ENCODE results near the gene SORCS3.
"Not testable (repeated sequence)": the region's sequence is repeated elsewhere in the genome, so short reads cannot be mapped to it uniquely, and the experiment has no call there.

Gene SORCS3

DNA sequence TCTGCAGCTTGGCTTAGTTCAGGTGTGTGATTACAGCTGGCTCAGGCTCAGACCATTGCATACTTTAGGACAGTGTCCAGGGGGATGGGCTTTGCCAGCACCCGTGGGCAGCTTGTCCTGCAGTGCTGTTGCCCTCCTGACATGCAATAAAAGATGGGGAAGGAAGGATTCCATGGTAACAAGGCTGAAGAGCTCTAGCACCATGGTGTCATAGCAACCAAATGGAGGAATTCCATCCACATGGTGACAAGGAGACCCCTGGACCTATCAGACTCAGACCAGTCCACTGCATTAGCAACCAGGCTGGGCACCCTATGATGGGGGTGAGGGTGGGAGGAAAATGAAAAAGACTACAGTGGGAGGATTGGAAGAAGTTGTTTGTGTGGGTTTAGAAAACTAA lies 49.9 kb downstream of the SORCS3 start:
- DNase-seq = no peak

DNA sequence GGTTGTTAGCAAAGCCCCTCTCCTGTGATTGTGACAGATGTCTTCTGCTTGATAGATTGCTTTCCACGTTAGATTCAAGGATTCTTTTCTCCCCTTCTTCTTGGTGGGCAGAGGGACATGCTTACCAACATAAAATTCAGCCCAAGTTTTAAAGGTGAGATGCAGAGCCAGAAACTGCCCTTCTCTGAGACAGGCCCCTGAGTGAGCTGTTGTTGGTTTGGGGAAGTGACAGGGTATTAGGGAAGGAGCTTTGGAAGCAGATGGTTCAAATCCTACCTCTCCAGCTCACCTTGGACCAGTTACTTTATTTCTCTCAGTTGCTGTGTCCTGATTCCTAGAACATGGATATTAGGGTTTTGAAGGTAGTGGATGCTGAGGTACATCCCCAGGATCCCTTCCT lies 53.0 kb downstream of the SORCS3 start:
- no peak for DNase-seq

DNA sequence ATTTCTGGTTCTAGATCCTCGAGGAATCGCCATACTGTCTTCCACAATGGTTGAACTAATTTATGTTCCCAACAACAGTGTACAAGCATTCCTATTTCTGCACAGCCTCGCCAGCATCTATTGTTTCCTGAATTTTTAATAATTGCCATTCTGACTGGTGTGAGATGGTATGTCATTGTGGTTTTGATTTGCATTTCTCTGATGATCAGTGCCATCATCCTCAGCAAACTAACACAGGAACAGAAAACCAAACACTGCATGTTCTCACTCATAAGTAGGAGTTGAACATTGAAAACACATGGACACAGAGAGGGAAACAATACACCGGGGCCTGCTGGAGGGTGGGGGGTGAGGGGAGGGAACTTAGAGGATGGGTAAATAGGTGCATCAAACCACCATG lies 62.2 kb downstream of the SORCS3 start:
- not testable (repeated sequence) for DNase-seq

DNA sequence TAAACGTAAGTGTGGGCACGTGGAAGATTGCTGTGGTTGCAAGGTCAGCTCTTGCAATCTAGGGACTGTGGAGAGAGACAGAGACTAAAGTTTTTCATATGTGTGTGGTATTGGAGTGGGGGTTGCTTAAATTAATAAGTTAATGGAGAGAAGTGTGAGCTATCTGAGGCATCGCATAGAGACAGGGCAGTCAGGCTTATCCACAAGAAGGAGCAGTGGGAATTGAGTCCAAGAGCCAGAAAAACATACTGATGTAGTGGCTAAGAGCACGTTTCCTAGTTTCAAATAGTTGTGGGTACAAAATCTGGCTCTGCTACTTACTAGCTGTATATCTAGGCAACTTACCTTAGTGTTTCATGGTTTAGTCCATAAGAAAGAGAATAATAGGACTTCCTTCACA lies 65.8 kb downstream of the SORCS3 start:
- no peak for DNase-seq

DNA sequence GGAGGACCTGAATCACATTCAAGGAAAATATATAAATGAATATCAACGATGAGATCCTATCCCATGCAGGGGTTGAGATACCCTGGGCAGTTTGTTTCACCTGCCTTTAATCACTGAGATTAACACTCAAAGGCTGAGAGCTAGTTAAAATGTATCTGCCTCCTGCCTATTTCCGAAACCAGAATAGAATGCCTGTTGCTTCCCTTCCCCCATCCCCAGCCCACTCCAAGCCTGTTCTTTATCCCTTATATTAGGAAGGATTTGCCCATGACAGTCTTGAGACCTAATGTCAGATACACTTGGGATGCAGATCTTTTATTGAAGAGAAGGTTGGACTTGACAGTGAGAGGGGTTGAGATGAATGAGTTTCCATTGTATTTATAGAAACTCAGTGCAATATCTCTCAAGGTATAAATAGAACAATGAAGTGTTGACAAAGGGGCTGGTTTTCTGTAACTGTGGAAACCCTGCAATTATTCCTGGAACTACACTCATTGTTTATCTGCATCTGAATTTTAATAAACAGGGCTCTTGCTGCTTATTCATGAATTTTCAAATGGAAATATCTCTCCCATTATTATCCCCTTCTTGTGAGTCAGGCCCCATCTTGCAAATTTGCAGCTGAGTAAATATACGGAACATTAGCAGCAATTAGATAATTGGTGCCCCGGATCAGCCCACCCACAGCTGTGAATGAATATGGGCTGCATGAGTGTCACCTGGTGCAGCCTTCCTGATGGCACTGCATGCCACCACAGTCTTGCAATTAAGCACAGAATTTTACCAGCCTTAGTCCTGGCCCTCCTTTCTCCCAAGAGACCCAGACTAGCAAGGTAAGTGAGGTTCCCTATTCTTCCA lies 66.7 kb downstream of the SORCS3 start:
- no peak for DNase-seq

DNA sequence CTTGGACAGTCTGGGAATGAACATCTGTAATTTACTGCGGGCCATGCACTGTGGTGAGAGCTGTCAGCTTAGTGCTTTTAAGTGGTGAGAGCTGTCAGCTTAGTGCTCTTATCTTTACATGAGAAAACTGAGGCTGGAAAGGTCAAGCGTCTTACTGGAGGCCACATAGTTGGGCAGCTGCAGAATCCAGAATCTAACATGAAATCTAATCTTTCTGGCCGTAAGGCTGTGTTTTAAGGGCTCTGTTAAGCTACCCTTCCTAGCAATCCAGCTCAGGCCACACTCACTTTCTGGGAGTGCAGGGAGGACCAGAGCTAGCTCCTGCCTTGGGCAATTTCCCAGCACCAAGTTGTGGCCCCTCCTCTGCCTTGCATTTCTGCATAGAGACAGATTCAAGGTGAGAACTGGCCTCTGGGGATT lies 70.2 kb downstream of the SORCS3 start:
- no peak for DNase-seq

DNA sequence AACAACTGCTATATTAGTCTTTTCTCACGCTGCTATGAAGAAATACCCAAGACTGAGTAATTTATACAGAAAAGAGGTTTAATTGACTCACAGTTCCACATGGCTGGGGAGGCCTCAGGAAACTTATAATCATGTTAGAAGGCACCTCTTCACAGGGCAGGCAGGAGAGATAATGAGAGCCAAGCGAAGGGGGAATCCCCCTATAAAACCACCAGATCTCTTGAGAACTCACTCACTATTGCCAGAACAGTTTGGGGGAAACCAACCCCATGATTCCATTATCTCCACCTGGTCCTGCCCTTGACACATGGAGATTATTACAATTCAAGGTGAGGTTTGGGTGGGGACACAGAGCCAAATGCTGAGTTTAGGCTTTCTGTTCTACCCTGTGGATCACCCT lies 89.5 kb downstream of the SORCS3 start:
- not testable (repeated sequence) for DNase-seq

DNA sequence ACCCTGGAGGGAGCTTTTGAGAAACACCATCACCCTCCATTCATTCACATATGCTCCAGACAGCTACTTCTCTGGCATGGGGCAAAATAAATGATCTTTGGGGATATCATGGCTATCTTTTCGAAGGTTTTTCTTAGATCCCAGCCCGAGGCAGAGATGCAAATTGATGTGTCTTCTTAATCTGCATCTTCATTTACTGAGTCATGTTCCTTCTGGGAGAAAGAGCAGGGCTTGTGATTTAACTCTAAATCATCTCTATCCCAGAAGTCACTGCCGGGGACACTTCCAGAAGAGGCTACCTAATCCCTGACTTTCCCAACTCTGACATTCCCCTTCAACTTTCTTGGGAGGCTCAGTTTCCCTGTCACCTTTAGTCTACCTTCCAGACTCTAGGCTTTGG lies 90.1 kb downstream of the SORCS3 start:
- DNase-seq = no peak

DNA sequence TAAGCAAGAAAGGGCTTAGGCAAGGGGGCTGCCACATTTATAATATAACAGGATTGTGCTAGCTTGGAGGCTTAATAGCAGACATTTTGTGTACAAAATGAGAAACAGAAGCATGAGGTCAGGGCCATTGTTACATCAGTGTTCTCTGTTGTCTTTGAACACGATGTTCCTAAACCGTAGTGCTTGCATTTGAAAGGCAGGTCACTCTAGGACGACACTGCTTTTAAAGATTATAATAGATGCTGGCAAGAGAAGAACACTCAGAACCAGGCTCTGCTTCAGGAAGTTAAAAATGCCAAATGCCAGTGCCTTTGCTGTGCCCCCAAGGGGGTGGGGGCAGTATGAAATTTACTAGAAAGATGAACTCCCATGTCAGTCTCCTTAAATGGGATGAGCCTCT lies 91.1 kb downstream of the SORCS3 start:
- no peak for DNase-seq

DNA sequence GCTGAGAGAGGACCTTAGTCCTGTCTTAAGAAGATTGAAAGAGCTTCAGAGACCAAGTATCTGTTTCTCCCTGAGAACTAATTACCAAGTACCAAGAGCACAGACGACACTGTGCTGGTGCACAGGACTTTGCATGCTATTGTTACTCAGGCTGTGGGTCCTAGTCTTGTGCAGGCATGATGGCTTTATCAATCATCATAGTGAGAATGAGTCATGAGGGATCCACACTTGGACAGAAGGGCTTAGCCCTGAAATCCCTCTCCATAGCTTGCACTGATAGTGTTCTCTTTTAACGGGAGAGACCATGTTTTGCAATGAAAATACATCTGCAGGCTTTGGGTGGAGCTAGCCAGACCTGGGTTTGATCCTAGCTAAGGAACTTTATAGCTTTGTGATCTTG lies 93.3 kb downstream of the SORCS3 start:
- DNase-seq = no peak

DNA sequence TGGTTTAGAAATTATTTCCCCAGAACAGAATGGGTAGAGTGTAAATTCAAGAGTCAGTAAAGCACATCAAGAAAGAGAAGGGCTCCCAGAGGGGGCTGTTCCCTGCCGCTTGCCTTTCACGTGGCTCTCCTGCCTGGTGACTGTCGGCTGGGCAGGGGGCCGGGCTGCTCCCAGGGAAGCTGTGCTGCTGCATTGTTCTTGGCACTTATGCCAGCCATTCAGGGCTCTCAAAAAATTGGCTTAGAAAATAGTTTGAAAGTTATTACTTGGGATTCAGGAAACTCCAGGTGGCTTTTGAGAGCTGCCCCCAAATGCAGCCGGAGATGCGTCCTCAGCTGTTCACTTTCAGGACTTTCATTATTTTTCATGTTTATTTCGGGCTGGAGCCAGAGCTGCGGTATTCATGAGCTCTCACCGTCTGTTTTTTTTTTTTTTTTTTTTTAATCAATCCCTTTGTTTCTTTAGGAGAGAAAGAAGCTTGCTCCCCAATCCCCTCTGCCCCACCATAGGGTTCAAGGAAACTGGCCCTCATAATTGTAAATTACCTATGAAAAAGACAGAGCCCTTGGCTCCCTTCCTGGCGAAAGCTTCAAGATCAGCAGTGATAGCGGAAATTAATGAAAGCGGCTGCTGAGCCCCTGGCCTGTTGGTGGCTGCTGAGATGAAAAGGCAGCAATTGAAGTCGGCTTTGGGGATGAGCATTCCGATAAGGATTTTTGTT lies 94.1 kb downstream of the SORCS3 start:
- DNase-seq = no peak

DNA sequence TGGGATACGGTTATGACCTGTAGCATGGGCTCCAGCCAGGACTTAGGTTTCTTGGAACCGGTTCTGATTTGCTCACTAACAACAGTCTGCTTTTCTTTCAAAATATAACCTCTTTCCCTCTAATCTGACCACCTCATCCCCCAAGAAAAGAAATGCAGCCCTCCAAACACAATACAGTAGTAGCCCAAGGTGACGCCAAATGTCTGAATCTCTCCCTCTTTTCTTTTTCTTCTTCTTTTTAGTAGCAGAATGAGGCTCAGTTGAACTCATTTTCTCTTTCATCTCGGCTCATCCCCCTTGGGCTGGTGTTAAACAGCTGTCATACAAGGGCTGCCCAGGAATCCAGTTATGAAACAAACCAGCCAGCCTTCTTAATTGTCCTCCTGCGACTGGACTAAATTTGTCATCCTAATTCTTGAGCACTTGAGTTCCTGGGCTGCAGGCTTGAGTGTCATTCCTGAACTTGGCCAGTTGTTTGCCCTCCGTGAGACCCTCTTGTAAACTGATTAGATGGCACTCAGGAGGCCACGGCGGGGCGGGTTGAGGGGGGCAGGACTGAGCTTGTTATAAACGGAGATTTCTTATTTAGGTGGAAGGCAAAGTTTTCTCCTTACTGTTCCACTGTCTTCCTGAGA lies 94.8 kb downstream of the SORCS3 start:
- DNase-seq = no peak

DNA sequence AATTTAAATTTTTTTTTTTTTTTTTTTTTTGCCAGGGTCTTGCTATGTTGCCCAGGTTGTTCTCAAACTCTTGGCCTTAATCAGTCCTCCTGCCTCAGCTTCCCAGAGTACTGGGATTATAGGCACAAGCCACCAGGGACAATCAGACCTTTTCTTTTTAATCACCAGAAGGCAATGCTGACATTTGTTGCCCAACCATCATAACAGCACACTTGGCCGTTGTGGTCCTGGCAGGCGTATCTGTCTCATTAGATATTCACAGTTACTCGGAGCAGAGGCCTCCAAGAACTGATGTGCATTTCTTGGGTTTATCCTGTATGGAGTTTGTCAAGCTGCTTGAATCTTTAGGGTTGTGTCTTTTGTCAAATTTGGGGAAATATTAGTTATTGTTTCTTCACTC lies 100.0 kb downstream of the SORCS3 start:
- no peak for DNase-seq

DNA sequence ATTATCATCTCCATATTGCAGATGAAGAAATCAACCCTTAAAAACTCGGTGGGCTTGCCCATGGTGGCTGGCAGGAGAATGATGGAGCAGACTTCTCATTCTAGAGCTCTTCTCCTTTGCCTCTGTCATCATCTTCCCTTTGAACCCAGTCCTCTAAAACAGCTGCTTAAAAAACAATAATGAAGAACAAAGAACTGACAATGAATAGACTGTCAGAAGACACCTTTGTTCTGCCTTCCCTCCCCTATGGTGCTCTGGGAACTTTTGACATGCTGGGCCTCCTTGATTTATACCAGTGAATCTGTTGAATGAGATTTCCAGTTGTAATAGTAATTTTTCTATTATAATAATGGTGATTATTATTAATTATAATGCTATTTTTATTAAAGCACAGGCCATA lies 103.0 kb downstream of the SORCS3 start:
- no peak for DNase-seq

DNA sequence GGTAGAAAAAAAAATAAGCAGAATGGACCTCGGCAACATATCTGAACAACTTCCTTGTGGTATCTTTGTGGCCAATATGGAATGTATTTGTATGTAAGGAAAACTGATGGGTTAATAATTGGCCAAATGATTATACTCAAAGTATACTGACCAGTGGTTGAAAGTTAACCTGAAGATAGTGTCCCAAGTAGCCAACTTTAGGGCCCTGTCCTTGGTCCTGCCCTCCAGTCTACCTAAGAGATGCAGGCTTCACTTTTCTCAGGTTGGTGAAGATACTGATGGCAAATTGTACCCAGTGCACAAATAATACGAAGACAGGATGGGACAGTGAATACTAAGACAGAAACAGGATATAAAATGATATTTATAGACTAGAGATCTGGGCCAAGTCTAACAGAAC lies 109.2 kb downstream of the SORCS3 start:
- no peak for DNase-seq

DNA sequence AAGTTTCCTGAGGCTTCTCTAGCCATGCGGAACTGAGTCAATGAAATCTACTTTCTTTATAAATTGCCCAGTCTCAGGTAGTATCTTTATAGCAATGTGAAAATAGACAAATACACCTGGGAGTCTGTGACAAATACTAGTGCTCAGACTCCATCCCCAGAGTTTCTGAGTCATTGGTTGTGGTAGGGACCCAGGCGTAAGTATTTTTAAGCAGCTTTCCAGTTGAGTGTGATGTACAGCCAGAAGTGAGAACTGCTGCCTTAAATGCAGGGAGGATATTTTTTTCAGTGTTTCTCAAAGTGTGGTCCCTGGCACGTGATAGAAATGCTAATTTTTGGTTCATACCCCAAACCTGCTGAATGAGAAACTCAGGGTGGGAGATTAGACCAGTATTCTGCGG lies 121.7 kb downstream of the SORCS3 start:
- no peak for DNase-seq

DNA sequence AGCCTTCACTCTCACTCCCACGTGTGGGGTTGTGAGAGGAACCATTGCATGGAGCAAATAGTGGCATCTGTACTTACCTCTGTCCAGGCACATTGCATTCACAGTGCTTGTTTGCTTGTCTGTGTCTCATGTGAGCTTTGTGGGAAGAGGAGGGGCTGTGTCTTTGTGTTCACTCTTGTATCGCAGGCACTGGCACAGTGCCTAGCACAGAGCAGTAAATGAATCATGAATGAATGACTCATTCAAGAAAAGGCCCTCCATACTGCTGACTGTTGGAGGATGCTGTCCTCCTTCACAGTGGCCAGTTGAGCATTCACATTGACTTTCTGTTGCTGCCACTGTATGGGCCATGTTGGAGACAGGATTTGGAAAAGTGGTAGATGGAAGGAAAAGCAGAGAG lies 125.3 kb downstream of the SORCS3 start:
- DNase-seq = no peak

DNA sequence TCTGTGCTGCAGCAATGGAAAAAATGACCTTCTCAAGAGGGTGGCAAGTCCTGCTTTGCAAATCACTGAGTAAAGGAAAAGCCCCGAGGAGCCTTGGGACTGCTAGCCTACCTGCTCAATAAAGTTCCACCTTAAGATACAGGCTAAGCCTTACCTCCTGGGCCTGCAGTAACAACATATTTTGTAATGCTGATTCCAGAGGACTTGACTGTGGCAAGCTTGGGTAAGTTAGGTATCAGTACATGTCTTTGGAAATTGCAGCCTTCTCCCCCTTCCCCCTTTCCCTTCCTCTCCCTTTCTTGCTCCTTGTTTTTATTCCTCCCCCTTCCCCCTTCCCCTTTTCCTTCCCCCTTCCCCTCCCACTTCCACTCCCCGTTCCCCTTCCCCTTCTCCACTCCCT lies 126.2 kb downstream of the SORCS3 start:
- DNase-seq = no peak

DNA sequence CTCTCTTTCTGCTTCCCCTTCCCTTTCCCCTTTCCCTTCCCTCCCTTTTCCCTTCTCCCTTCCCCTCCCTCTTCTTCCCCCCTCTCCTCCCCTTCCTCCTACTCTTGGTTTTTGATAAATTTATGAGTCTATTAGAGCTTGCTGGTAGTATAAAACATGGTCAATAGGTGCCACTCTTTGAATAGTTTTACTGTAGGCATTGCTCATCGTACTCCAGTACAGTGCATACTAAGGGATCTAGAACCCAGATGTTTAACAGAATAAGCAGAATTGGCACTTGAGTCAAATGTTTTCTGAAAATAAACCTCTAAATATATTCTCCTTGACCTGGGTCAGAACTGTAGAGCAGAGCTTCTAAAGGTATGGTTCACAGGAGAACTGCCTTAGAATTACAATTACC lies 126.7 kb downstream of the SORCS3 start:
- DNase-seq = no peak

DNA sequence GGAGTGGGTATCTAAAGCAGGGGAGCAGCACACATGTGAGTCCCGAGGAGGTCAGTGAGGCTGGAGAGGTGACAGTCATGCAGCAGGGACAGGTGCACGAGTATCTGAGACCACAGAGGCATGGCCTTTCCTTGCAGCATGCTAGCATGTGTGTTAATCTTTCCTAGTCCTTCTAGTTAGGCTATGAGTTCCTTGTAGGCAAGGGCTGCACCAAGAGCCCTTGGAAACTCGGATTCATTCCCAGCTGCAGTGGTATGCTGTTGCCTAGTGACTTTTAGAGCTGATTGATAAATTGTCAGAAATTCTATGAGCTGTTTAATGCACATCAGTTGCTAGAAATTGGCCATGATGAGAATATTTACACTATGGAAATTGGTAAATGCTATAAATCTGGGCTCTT lies 132.0 kb downstream of the SORCS3 start:
- DNase-seq = no peak

DNA sequence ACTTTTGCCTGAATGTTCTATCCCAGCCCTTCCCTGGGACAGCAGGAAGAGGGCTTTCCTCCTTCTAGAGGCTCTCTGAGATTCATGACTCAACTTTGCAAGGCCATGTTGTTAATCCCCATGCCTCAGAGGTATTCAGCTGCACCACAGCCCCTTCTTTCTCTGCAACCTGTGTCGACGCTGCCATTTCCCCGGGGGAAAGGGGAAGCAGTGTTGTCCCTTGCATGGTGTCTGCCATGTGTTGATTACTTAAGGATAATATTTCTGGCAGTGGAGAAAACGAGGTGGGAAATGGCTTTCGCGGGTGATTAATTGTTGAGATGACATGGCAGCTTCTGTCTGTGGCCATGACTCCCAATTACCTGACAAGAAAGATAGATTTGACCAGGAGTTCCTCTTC lies 133.1 kb downstream of the SORCS3 start:
- DNase-seq = no peak

DNA sequence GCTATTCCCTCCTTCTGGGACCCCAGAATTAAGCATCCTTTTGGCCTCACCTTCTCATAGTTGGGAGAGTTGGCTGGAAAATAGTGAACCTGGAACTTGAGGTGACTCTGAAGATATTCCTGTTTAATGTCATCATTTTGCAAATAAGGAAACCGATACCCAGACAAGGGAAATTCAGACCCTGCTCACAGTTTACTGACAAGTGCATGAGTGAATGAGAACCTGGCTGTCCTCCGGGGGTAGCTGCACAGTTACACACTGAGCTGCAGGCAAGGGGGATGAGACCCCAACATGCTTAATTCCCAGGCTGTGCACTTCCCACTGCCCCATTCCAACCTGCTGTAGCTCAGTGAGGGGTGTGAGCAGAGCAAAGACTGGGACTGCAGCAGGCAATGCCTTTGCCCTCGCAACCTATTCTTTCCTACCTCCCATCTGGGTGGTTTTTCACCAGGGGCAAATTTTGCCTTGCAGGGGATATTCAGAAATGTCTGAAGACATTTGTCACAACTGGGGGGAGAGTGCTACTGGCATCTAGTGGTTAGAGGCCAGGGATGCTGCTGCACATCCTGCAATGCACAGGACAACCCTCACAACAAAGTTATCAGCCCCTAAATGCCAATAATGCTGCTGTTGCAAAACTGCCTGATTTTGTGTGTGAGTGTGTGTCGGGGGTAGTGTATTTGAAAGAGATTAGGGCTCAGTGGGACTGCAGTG lies 136.2 kb downstream of the SORCS3 start:
- DNase-seq = no peak

DNA sequence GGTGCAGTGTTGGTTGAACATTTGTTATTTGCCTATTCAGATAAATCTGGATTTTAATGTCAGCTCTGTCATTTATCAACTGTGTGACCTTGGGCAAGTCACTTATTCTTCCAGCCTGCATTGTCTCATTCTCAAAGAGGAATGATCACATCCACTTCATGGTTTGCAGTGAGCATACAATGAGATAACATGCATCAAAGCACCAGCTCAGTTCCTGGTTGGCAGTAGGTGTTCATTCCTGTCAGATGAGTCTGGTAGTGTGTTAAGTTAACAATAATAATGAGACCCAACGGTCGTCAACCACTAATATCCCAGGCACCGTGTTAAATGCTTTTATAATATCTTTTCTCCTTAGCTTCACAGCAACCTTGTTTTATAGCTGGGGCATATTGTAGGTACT lies 137.3 kb downstream of the SORCS3 start:
- no peak for DNase-seq
